ENCODE measurements around the gene SYDE2.

- TF ChIP-seq CTCF (IDR thresholded peaks at IDR 0.05) (no peak), POLR2A (IDR thresholded peaks at IDR 0.05) (no peak)
These were observed 72.5 kb downstream of the SYDE2 start for GRCh38 chr1:85128316-85128715.
